Right ventricle myocardium superior (tissue), 1 donor: ENCODE data around the gene AKT3. TPM values are rescaled to one million over a fixed set of nuclear protein-coding genes. Genes with fewer than 3 reads are reported as not detected.
"Not testable (repeated sequence)": the region's sequence is repeated elsewhere in the genome, so short reads cannot be mapped to it uniquely, and the experiment has no call there.

Experiments used
- ATAC-seq: fragments of 200-7000 bp; cut with Tn5 transposase; one replicate; pipeline ENCODE4 v1.9.1; 2020; ENCODE audit warnings: mild to moderate bottlenecking; ENCODE audit not compliant: poor library complexity
- DNase-seq: peaks from one replicate; pipeline ENCODE4 v3.0.0-alpha.2; 2020
- intact Hi-C: fragments of 100-400 bp; cut with DNase I; formaldehyde crosslinking; loops from one replicate; pipeline ENCODE4 v1.11.2; 2022
- total RNA-seq: library from RNA; stranded (reverse); fragmentation: NEBNext Ultra II Directional; extraction: Animal tissue kit (Norgen Biotek cat#: 25700); gene quantifications from one replicate; pipeline ENCODE4 v1.2.1, GENCODE V29; 2021
- donor health status: DM: no; HTN: yes; CAD: no; lungs with severe emphysema.

AKT3 gene
- total RNA-seq, 1 donor from 2014 or later = 20.6 TPM

GRCh38 chr1:243793298-243793697 lies 56.7 kb downstream of the AKT3 start:
- intact Hi-C loops = no loop called here
- ATAC-seq = no peak

GRCh38 chr1:243792891-243793290 lies 57.2 kb downstream of the AKT3 start:
- DNase-seq = no peak
- intact Hi-C loops = no loop called here
- ATAC-seq = peak; percentile 29

More at GRCh38 chr1:243793298-243793697, 56.7 kb downstream of the AKT3 start:
- DNase-seq = no peak

- no peak for ATAC-seq
- no peak for DNase-seq
- intact Hi-C loops = no loop called here
Observed at GRCh38 chr1:243792401-243792800, 57.6 kb downstream of the AKT3 start.

GRCh38 chr1:243791586-243792267 lies 58.3 kb downstream of the AKT3 start:
- no peak for DNase-seq
- ATAC-seq = peak; percentile 77
- intact Hi-C loops = no loop called here

- intact Hi-C loops = no loop called here
- no peak for ATAC-seq
- no peak for DNase-seq
Observed at GRCh38 chr1:243790404-243790803, 59.6 kb downstream of the AKT3 start.

- no peak for ATAC-seq
- intact Hi-C loops = no loop called here
- DNase-seq = no peak
Observed at GRCh38 chr1:243786531-243786930, 63.5 kb downstream of the AKT3 start.

- DNase-seq (no peak), ATAC-seq (no peak)
- intact Hi-C loops = no loop called here
Observed at GRCh38 chr1:243784506-243784905, 65.5 kb downstream of the AKT3 start.

GRCh38 chr1:243783714-243784113 lies 66.3 kb downstream of the AKT3 start:
- ATAC-seq (no peak), DNase-seq (no peak)
- intact Hi-C loops = no loop called here

GRCh38 chr1:243772361-243773050 lies 77.5 kb downstream of the AKT3 start:
- ATAC-seq, DNase-seq: not testable (repeated sequence)

GRCh38 chr1:243770860-243771259 lies 79.2 kb downstream of the AKT3 start:
- intact Hi-C loops = no loop called here
- DNase-seq (no peak), ATAC-seq (no peak)

More at GRCh38 chr1:243772361-243773050, 77.5 kb downstream of the AKT3 start:
- intact Hi-C loops = not testable (repeated sequence)

GRCh38 chr1:243765676-243766075 lies 84.4 kb downstream of the AKT3 start:
- DNase-seq = no peak
- intact Hi-C loops = no loop called here
- no peak for ATAC-seq

- no peak for ATAC-seq
- intact Hi-C loops = no loop called here
- DNase-seq = no peak
Observed at GRCh38 chr1:243763806-243764205, 86.2 kb downstream of the AKT3 start.

- intact Hi-C loops = no loop called here
- ATAC-seq (no peak), DNase-seq (no peak)
Observed at GRCh38 chr1:243758647-243759046, 91.4 kb downstream of the AKT3 start.

- no peak for ATAC-seq
- intact Hi-C loops = no loop called here
- DNase-seq = no peak
Observed at GRCh38 chr1:243756529-243756928, 93.5 kb downstream of the AKT3 start.

GRCh38 chr1:243754348-243754747 lies 95.7 kb downstream of the AKT3 start:
- intact Hi-C loops = no loop called here
- DNase-seq (no peak), ATAC-seq (no peak)

GRCh38 chr1:243751506-243751905 lies 98.5 kb downstream of the AKT3 start:
- ATAC-seq (no peak), DNase-seq (no peak)
- intact Hi-C loops = no loop called here

- intact Hi-C loops = loop anchor here (10.0 kb wide), 1 partner anchor 404 kb away; no protein-coding TSS in a partner anchor
- no peak for DNase-seq
- ATAC-seq = peak; percentile 97
Observed at GRCh38 chr1:243748706-243749283, 101.2 kb downstream of the AKT3 start.

GRCh38 chr1:243748227-243748626 lies 101.8 kb downstream of the AKT3 start:
- intact Hi-C loops = loop anchor here (10.0 kb wide), 1 partner anchor 403 kb away; no protein-coding TSS in a partner anchor
- DNase-seq (no peak), ATAC-seq (no peak)

- intact Hi-C loops = loop anchor here (10.0 kb wide), 1 partner anchor 402 kb away; no protein-coding TSS in a partner anchor
- ATAC-seq = no peak
- DNase-seq = no peak
Observed at GRCh38 chr1:243746751-243747150, 103.3 kb downstream of the AKT3 start.

GRCh38 chr1:243745356-243745755 lies 104.7 kb downstream of the AKT3 start:
- DNase-seq (no peak), ATAC-seq (no peak)
- intact Hi-C loops = loop anchor here (10.0 kb wide), 1 partner anchor 401 kb away; no protein-coding TSS in a partner anchor
